IPS DF 4.7 (cell line): ENCODE results near the gene FRMD4B.

ENCODE experiments used
- DNase-seq: peaks from one replicate; pipeline ENCODE4 v3.0.0-alpha.2; 2013; ENCODE audit warnings: low spot score; ENCODE audit errors: extremely low read depth

FRMD4B gene

GRCh38 chr3:69364354-69364753 is 21.5 kb downstream of the FRMD4B start:
- DNase-seq: no peak

- no peak for DNase-seq
Measured at GRCh38 chr3:69360690-69361089, 25.2 kb downstream of the FRMD4B start.

GRCh38 chr3:69359916-69360315 is 26.0 kb downstream of the FRMD4B start:
- DNase-seq: no peak

GRCh38 chr3:69359339-69359893 is 26.5 kb downstream of the FRMD4B start:
- no peak for DNase-seq

GRCh38 chr3:69357196-69357595 is 28.7 kb downstream of the FRMD4B start:
- DNase-seq: no peak

- no peak for DNase-seq
Measured at GRCh38 chr3:69354948-69355347, 30.9 kb downstream of the FRMD4B start.

GRCh38 chr3:69353503-69353902 is 32.4 kb downstream of the FRMD4B start:
- DNase-seq: no peak

- no peak for DNase-seq
Measured at GRCh38 chr3:69353088-69353478, 32.8 kb downstream of the FRMD4B start.

GRCh38 chr3:69352305-69353087 is 33.4 kb downstream of the FRMD4B start:
- no peak for DNase-seq

- DNase-seq: no peak
Measured at GRCh38 chr3:69343875-69344274, 42.0 kb downstream of the FRMD4B start.

- DNase-seq: no peak
Measured at GRCh38 chr3:69342074-69342473, 43.8 kb downstream of the FRMD4B start.

GRCh38 chr3:69339760-69340159 is 46.1 kb downstream of the FRMD4B start:
- DNase-seq: no peak

- no peak for DNase-seq
Measured at GRCh38 chr3:69338911-69339310, 47.0 kb downstream of the FRMD4B start.

- DNase-seq: no peak
Measured at GRCh38 chr3:69332934-69333333, 53.0 kb downstream of the FRMD4B start.

GRCh38 chr3:69330891-69331400 is 54.9 kb downstream of the FRMD4B start:
- DNase-seq: no peak

GRCh38 chr3:69329892-69330291 is 56.0 kb downstream of the FRMD4B start:
- DNase-seq: no peak

GRCh38 chr3:69328963-69329302 is 57.0 kb downstream of the FRMD4B start:
- no peak for DNase-seq

GRCh38 chr3:69328103-69328962 is 57.6 kb downstream of the FRMD4B start:
- DNase-seq: no peak

GRCh38 chr3:69326855-69327300 is 59.0 kb downstream of the FRMD4B start:
- DNase-seq: no peak

- DNase-seq: no peak
Measured at GRCh38 chr3:69325151-69325550, 60.7 kb downstream of the FRMD4B start.

- DNase-seq: no peak
Measured at GRCh38 chr3:69324362-69325025, 61.4 kb downstream of the FRMD4B start.

GRCh38 chr3:69323941-69324340 is 61.9 kb downstream of the FRMD4B start:
- DNase-seq: no peak
